ENCODE data around the gene TLE3.

The TLE3 gene

DNA sequence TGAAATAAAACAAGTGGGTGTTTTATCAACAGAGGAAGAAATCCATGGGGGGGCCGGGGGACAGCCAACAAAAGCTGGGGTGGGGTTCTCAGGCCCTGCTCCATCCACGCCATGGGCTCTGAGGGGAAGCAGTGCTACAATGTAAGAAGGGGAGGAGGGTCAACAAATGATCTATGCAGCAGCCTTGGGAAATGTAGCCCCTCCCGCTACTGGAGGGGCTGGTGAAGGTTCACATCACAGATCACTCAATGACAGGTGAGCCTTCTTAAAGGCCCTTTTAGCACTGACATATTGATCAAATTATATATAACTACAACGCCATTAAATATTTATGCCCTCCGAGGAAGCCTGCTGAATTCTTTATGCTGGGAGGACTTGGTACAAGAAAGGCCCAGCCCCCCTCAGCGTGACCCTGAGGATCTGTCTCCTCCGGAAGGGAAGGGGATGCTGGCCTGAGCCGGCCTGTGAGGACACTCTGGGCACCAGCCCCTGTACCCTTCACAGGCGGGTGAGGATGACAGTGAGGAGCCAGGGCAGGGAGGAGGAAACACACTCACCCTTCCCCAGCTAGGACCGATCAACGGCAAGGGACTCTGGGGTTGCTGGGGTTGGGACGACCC lies 15.3 kb downstream of the TLE3 start:
- no peak for DNase-seq (ENCODE audit: low read depth)

GRCh38 chr15:70081612-70082011 lies 16.1 kb downstream of the TLE3 start:
- DNase-seq (ENCODE audit: low read depth): no peak

- no peak for DNase-seq (ENCODE audit: low read depth)
Observed at GRCh38 chr15:70080347-70080746, 17.4 kb downstream of the TLE3 start.

GRCh38 chr15:70079888-70080287 lies 17.8 kb downstream of the TLE3 start:
- DNase-seq (ENCODE audit: low read depth): no peak

GRCh38 chr15:70078578-70079417 lies 18.9 kb downstream of the TLE3 start:
- DNase-seq (ENCODE audit: low read depth): no peak

DNA sequence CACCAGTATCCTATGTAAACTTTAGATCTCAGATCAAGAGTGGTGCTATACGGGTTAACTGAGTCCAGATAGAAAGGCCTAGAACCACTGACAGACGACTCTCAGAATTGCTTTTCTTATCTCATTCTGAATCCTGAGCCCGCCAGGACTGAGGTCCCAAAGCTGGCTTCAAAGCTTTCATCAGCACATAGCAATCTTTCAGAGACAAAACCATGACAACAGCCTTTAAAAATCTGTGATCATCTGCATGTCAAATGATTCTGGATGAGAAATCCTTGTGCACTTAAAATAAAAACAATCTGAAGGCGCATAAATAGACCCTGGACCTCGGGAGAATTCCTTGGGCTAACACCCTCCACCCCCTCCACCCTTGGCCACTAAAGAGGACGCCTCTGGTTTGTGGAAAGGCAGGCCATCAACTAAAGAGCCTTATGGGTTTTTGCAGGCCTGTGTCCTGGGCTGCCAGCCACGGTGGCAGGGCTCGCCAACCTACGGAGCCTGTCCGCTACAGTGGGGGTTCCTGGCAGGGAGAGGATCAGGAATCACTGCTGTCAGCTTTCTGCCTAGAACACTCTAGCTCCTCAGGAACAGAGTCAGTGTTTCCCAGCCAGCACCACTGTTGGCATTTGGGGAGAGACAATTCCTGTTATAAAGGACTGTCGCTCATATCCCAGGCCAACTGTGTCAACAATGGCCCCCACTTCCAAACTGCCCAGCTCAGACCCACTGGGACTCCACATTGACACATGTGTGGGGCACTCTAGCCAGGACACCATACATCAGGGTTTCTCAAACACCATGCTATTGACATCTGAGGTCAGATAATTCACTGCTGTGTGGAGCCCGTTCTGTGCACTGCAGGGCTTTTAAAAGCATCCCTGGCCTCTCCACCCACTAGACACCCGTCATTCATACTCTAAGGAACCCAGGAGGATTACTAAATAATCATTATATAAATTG lies 20.2 kb downstream of the TLE3 start:
- DNase-seq (ENCODE audit: low read depth): no peak

DNA sequence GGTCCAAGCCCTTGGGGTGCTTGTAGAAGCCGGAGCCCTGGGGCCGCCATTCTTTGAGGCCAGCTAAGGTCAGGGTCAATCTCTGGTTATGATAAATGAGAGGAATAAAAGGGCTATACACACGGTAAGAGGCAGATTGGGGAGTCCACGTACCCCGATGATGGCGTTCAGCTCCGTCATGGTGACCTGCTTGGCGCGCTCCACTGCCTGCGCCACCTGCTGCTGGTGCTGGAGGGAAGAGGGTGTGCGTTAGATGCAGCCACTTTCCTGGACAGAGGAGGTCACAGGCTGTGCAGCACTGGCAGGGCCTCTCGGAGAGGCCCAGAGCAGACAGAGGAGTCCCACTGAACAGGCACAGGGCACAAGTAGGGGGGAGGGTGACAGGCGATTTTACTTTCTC lies 23.3 kb downstream of the TLE3 start:
- no peak for DNase-seq (ENCODE audit: low read depth)

- no peak for DNase-seq (ENCODE audit: low read depth)
Observed at GRCh38 chr15:70072479-70072878, 25.2 kb downstream of the TLE3 start.

- DNase-seq (ENCODE audit: low read depth): no peak
Observed at GRCh38 chr15:70071799-70072198, 25.9 kb downstream of the TLE3 start.

DNA sequence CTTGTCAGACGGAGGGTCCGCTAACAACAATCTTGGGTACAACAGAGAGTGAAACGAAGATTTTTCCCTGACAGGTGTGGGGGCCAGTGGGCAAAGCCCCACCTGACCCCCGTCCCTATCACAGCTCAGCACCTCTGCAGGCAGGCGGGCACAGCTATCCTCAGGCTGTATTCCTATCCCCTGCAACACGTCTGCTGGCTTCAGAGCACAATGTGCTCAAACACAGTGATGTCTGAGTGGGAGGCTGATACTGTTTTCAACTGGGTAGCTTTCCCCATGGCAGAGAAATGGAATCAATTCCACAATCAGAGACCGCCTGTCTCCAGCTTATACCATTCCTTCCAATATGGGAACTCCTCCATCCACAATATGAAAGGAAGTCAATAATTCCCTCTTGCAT lies 28.0 kb downstream of the TLE3 start:
- no peak for DNase-seq (ENCODE audit: low read depth)

GRCh38 chr15:70068783-70069565 lies 28.7 kb downstream of the TLE3 start:
- no peak for DNase-seq (ENCODE audit: low read depth)

DNA sequence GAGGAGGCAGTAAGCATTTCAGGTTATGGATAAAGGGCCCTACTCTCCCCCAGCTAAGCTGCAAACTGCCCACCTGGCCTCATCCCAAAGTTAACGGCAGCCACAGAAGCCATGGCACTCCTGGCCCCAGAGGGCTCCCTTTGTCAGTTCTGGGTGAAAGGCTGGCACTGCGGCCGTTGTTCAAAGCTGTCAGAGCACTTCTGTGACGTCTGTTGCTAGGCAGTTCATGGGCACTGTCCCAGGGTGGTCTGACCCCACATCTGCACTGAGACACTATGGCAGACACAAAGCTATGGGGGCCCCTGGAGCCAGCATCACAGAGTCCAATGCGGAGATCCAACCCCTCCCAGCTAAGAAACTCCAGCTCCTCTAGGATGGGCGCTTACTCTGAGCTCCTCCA lies 30.0 kb downstream of the TLE3 start:
- DNase-seq (ENCODE audit: low read depth): no peak

DNA sequence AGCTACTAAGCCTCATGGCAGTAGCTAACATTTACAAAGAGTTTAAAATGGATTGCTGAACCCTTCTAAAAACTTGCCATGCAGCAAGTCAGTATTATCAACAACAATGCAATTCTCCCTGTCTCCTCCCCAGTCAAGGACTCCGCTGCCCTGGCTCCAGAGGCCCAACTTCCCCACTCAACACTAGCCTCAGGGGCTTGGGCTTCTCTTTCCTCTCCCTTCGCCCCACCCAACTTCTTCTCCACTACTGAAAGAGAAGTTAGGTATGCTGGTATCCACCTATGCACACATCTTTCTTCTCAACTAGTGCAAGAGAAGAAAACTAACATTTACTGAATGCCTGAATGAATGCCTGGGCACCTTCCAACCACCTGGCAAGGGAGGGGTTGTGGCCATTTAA lies 30.7 kb downstream of the TLE3 start:
- DNase-seq (ENCODE audit: low read depth): no peak

DNA sequence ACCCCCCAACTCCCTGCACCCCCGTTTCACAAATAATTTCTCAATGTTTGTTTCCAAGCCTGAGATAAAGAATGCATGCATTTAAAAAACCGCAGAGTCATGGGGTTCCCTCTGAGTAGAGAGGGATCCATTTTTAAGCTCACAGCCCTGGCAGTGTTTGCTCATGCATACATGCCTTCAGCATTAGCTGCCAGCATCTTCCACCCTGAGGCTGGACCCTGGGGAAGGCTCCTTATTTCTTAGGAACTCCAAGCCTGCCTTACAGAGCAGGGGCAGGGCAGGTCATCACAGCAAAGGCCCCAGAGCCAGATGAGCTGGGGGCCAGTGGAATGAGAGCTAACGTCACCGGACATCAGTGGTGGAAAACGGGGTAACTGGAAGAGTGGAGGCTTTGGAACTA lies 31.3 kb downstream of the TLE3 start:
- DNase-seq (ENCODE audit: low read depth): no peak

DNA sequence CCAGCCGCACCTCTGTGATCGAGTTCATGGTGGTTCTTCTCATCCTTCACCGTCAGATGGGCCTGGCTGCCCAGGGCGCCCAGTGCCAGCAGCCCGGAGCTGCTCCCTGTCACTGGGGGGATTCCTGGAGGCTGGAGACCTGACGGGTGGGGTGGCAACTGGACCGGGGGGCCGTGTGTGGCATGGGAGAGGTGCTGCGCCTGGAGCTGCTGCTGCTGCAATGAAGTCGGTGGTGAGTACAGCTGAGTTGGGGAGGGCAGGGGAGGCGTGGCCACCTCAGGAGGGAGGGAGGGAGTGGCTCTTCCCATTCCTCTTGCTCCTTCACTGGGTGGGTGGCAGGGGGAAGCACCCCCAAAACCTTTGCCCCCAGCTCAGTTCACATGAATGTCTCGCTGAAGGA lies 31.7 kb downstream of the TLE3 start:
- DNase-seq (ENCODE audit: low read depth): no peak

- DNase-seq (ENCODE audit: low read depth): no peak
Observed at GRCh38 chr15:70065006-70065722, 32.6 kb downstream of the TLE3 start.

DNA sequence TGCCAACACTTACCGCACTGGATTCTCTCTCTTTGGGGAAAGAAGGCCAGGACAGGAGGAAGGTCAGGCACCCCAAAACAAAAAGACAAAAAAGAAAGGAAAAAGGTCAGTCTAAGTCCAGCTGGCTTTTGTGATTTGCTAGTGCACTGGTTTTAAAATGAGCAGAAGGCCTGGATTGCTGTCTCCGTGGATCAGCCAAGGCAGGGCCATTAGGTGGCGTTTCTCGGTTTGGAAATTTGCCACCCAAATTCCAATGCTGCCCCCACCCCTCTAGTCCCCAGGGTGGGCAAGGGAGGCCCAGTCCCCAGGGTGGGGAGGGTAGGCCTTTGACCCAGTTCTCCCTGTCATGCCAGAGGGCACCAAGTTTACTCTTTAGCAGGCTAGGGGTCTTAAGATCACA lies 33.3 kb downstream of the TLE3 start:
- no peak for DNase-seq (ENCODE audit: low read depth)

DNA sequence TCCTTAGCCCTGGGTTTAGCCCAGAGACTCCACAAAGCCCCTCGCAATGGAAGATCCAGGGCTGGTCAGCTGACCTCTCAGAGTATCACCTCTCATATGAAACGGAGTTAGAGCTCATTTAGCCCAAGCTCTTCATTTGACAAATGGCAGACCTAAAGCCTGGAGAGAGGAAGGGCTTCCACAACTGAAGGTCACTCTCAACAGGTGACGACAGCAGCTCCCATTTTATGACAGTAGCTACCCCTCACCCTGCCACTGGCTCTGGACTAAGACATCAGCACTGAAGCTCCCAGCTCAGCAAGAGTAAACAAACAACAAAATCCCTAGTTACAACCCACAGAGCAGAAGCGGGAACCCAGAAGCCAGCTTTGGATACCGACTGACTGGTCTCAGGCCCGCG lies 33.7 kb downstream of the TLE3 start:
- no peak for DNase-seq (ENCODE audit: low read depth)

- DNase-seq (ENCODE audit: low read depth): no peak
Observed at GRCh38 chr15:70063261-70063925, 34.3 kb downstream of the TLE3 start.

- no peak for DNase-seq (ENCODE audit: low read depth)
Observed at GRCh38 chr15:70062321-70062956, 35.3 kb downstream of the TLE3 start.
